Neutrophil (primary cell): Measurements from ENCODE around the gene IPO9.

ENCODE experiments used
- H3K27ac ChIP-seq: fragments of 200-600 bp; sonication (generic); 2 replicates; pipeline ENCODE4 v1.5.1; 2016; ENCODE audit warnings: mild to moderate bottlenecking, moderate library complexity
- H3K27me3 ChIP-seq: fragments of 200-600 bp; sonication (generic); 2 replicates; pipeline ENCODE4 v1.6.0; 2016; ENCODE audit warnings: mild to moderate bottlenecking
- H3K36me3 ChIP-seq: fragments of 200-600 bp; sonication (generic); 2 replicates; pipeline ENCODE4 v1.5.1; 2017
- H3K4me1 ChIP-seq, 2 experiments: fragments of 200-600 bp in 1 of 2; sonication (generic) in 1 of 2; 1 replicate in 1 of 2; 2 replicates in 1 of 2; pipeline versions ENCODE4 v1.5.1 to v1.6.1; 2013 to 2016; ENCODE audit warnings: low read depth in 1 of 2, low read length in 1 of 2, mild to moderate bottlenecking in 1 of 2, moderate library complexity in 1 of 2; ENCODE audit not compliant: control insufficient read depth in 1 of 2, insufficient read depth in 1 of 2
- H3K4me3 ChIP-seq, 2 experiments: fragments of 200-600 bp in 1 of 2; sonication (generic) in 1 of 2; 1 replicate in 1 of 2; 2 replicates in 1 of 2; pipeline ENCODE4 v1.5.1; 2013 to 2016; ENCODE audit warnings: low read depth in 1 of 2, low read length in 1 of 2, mild to moderate bottlenecking in 1 of 2, moderate library complexity in 1 of 2
- H3K9me3 ChIP-seq: fragments of 200-600 bp; sonication (generic); 2 replicates; pipeline ENCODE4 v1.5.1; 2016
- TF ChIP-seq, protein P1 (sequence below): fragments of 200-600 bp; sonication (generic); IDR thresholded peaks from 2 replicates; pipeline ENCODE4 v1.5.1; 2016; ENCODE audit warnings: antibody characterized with exemption

IPO9 gene

GRCh38 chr1:201841265-201841912 is 12.4 kb downstream of the IPO9 start:
- Histone ChIP-seq H3K27me3 (no peaks in the 10 kb centered on the region), H3K4me1 (peaks cover 10 to 14% of the 10 kb centered on the region in 2 experiments), H3K36me3 (no peaks in the 10 kb centered on the region), H3K4me3 (no peak overlapping the region), H3K27ac (no peak overlapping the region), H3K9me3 (no peaks in the 10 kb centered on the region)
- TF ChIP-seq, protein P1, sequence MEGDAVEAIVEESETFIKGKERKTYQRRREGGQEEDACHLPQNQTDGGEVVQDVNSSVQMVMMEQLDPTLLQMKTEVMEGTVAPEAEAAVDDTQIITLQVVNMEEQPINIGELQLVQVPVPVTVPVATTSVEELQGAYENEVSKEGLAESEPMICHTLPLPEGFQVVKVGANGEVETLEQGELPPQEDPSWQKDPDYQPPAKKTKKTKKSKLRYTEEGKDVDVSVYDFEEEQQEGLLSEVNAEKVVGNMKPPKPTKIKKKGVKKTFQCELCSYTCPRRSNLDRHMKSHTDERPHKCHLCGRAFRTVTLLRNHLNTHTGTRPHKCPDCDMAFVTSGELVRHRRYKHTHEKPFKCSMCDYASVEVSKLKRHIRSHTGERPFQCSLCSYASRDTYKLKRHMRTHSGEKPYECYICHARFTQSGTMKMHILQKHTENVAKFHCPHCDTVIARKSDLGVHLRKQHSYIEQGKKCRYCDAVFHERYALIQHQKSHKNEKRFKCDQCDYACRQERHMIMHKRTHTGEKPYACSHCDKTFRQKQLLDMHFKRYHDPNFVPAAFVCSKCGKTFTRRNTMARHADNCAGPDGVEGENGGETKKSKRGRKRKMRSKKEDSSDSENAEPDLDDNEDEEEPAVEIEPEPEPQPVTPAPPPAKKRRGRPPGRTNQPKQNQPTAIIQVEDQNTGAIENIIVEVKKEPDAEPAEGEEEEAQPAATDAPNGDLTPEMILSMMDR = no peak

- H3K9me3 ChIP-seq = no peaks in the 10 kb centered on the region
These were observed 13.6 kb downstream of the IPO9 start for GRCh38 chr1:201842472-201843027.

GRCh38 chr1:201845331-201846083 is 16.6 kb downstream of the IPO9 start:
- Histone ChIP-seq H3K9me3 (no peaks in the 10 kb centered on the region), H3K4me3 (no peak overlapping the region), H3K27ac (no peak overlapping the region), H3K27me3 (no peaks in the 10 kb centered on the region), H3K36me3 (peaks cover 19% of the 10 kb centered on the region), H3K4me1 (peaks cover 10 to 14% of the 10 kb centered on the region in 2 experiments)
- TF ChIP-seq, protein P1 = no peak

More at GRCh38 chr1:201842472-201843027, 13.6 kb downstream of the IPO9 start:
- peak overlapping the region; percentile 3 for H3K27ac ChIP-seq
- TF ChIP-seq, protein P1 = no peak
- no peak overlapping the region for H3K4me3 ChIP-seq
- H3K36me3 ChIP-seq = no peaks in the 10 kb centered on the region
- H3K27me3 ChIP-seq = no peaks in the 10 kb centered on the region
- H3K4me1 ChIP-seq = peaks cover 10 to 14% of the 10 kb centered on the region in 2 experiments

DNA sequence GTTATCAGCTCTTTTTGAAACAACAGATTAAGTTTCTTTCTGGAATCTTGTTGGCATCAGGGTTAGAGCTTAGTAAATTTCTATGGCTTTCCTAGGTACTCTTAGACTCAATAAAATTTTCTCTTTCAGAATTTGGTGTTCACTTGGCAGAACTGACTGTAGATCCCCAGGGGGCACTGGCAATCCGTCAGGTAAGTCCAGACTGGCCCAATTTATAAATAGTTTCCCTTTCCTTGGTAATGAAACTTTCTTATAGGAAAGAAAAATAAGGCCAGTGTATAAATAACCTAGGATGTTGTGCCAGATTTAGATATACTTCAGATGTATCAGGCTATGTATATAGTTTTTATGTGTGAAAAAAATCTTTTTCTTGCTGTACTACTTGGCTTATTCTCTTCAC is 18.2 kb downstream of the IPO9 start:
- Histone ChIP-seq H3K27me3 (no peaks in the 10 kb centered on the region), H3K9me3 (no peaks in the 10 kb centered on the region), H3K4me1 (peaks cover 10 to 14% of the 10 kb centered on the region in 2 experiments), H3K27ac (no peak overlapping the region), H3K36me3 (peaks cover 26% of the 10 kb centered on the region), H3K4me3 (no peak overlapping the region)
- TF ChIP-seq, protein P1 = no peak

DNA sequence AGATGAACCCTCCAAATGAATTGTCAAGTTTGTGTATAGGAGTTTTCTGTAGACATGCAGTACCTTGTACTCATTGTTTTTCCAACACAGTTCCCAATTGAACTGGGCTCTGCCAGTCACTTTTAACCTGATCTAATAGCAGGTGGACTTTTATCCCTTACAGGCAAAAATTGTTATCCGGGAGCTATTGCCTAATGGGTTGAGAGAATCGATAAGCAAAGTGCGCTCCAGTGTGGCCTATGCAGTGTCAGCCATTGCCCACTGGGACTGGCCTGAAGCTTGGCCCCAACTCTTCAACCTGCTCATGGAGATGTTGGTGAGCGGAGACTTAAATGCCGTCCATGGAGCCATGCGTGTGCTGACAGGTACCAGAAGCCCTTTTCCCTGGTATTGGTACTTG is 19.3 kb downstream of the IPO9 start:
- Histone ChIP-seq H3K27ac (no peak overlapping the region), H3K27me3 (no peaks in the 10 kb centered on the region), H3K9me3 (no peaks in the 10 kb centered on the region), H3K4me3 (no peak overlapping the region), H3K4me1 (peaks cover 0 to 5% of the 10 kb centered on the region in 2 experiments), H3K36me3 (peaks cover 36% of the 10 kb centered on the region)
- TF ChIP-seq, protein P1 = no peak
